WTC11 (cell line): ENCODE data around the gene LRRN3. TPM values are rescaled to one million over a fixed set of nuclear protein-coding genes. Genes with fewer than 3 reads are reported as not detected.

ENCODE experiments used
- ATAC-seq: fragments of 200-7000 bp; cut with Tn5 transposase; 2 replicates; pipeline ENCODE4 v1.10.0; 2021; ENCODE audit warnings: mild to moderate bottlenecking, moderate library complexity
- CTCF ChIA-PET: fragments of 300-600 bp; sonication (Branson Sonifier 250); formaldehyde crosslinking; loops from one replicate; lab custom pipeline; 2021; ENCODE audit warnings: antibody characterized with exemption; lab: Charles Lee
- POLR2A ChIA-PET: fragments of 350-600 bp; sonication (Branson Sonifier 250); formaldehyde crosslinking; loops from one replicate; lab custom pipeline; 2021; ENCODE audit warnings: antibody characterized with exemption; lab: Charles Lee
- DNase-seq: peaks from one replicate; pipeline ENCODE4 v3.0.0; 2021; ENCODE audit warnings: low spot score
- H3K27ac Mint-ChIP-seq: 2 replicates; pipeline ENCODE4 v1.8.0; 2021; ENCODE audit warnings: mixed read lengths
- H3K27me3 Mint-ChIP-seq: 2 replicates; pipeline ENCODE4 v1.8.0; 2021; ENCODE audit warnings: low read depth, mild to moderate bottlenecking, moderate library complexity, mixed read lengths
- H3K36me3 Mint-ChIP-seq: 2 replicates; pipeline ENCODE4 v1.8.0; 2021; ENCODE audit warnings: mixed read lengths
- H3K4me1 Mint-ChIP-seq: 2 replicates; pipeline ENCODE4 v1.8.0; 2022; ENCODE audit warnings: mixed read lengths
- H3K4me3 Mint-ChIP-seq: 2 replicates; pipeline ENCODE4 v1.8.0; 2021; ENCODE audit warnings: mild to moderate bottlenecking, moderate library complexity, mixed read lengths
- H3K9me3 Mint-ChIP-seq: 2 replicates; pipeline ENCODE4 v1.8.0; 2021; ENCODE audit warnings: mixed read lengths
- CBFB ChIP-seq: sonication (generic); formaldehyde crosslinking; IDR thresholded peaks from 2 replicates; pipeline ENCODE4 v1.8.1; 2022; ENCODE audit warnings: mild to moderate bottlenecking, low read depth, missing genetic modification reagents
- CREM ChIP-seq: sonication (generic); formaldehyde crosslinking; IDR thresholded peaks from 2 replicates; pipeline ENCODE4 v1.8.1; 2022; ENCODE audit warnings: mild to moderate bottlenecking, missing genetic modification reagents, moderate library complexity
- E2F1 ChIP-seq: sonication (generic); formaldehyde crosslinking; IDR thresholded peaks from 2 replicates; pipeline ENCODE4 v1.8.0; 2022; ENCODE audit warnings: mild to moderate bottlenecking, missing genetic modification reagents
- ESRRA ChIP-seq: sonication (generic); formaldehyde crosslinking; IDR thresholded peaks from 2 replicates; pipeline ENCODE4 v1.8.1; 2022; ENCODE audit warnings: mild to moderate bottlenecking, missing genetic modification reagents, borderline replicate concordance
- FOXK1 ChIP-seq: sonication (generic); formaldehyde crosslinking; IDR thresholded peaks from 2 replicates; pipeline ENCODE4 v1.8.0; 2022; ENCODE audit warnings: mild to moderate bottlenecking, moderate library complexity, missing genetic modification reagents
- HMGA2 ChIP-seq: fragments of 250-450 bp; sonication (Bioruptor Pico); IDR thresholded peaks from 2 replicates; pipeline ENCODE4 v1.4.0; 2021; ENCODE audit warnings: mild to moderate bottlenecking, moderate library complexity
- IRF1 ChIP-seq: sonication (generic); formaldehyde crosslinking; IDR thresholded peaks from 2 replicates; pipeline ENCODE4 v1.8.0; 2023; ENCODE audit warnings: missing genetic modification reagents
- NFYB ChIP-seq: sonication (generic); formaldehyde crosslinking; conservative IDR thresholded peaks from 2 replicates; pipeline ENCODE4 v1.8.0; 2022; ENCODE audit warnings: low read depth, missing genetic modification reagents
- NR1H2 ChIP-seq: sonication (generic); formaldehyde crosslinking; IDR thresholded peaks from 2 replicates; pipeline ENCODE4 v1.9.0; 2021; ENCODE audit warnings: mild to moderate bottlenecking, moderate library complexity, missing genetic modification reagents
- NR2C2 ChIP-seq: sonication (generic); formaldehyde crosslinking; IDR thresholded peaks from 2 replicates; pipeline ENCODE4 v1.8.0; 2022; ENCODE audit warnings: mild to moderate bottlenecking, missing genetic modification reagents
- SMAD4 ChIP-seq: sonication (generic); formaldehyde crosslinking; IDR thresholded peaks from 2 replicates; pipeline ENCODE4 v1.8.0; 2022; ENCODE audit warnings: mild to moderate bottlenecking, missing genetic modification reagents
- SOX15 ChIP-seq: fragments of 250-450 bp; sonication (Bioruptor Pico); IDR thresholded peaks from 2 replicates; pipeline ENCODE4 v1.9.0; 2021; ENCODE audit warnings: mild to moderate bottlenecking
- STAT6 ChIP-seq: sonication (generic); formaldehyde crosslinking; conservative IDR thresholded peaks from 2 replicates; pipeline ENCODE4 v1.8.1; 2023; ENCODE audit warnings: mild to moderate bottlenecking, low read depth, missing genetic modification reagents, moderate library complexity
- TEAD1 ChIP-seq: sonication (generic); formaldehyde crosslinking; IDR thresholded peaks from 2 replicates; pipeline ENCODE4 v1.8.0; 2022; ENCODE audit warnings: mild to moderate bottlenecking, missing genetic modification reagents
- ZNF121 ChIP-seq: sonication (generic); formaldehyde crosslinking; IDR thresholded peaks from 2 replicates; pipeline ENCODE4 v1.8.0; 2023; ENCODE audit warnings: missing genetic modification reagents
- ZNF232 ChIP-seq: sonication (generic); formaldehyde crosslinking; IDR thresholded peaks from 2 replicates; pipeline ENCODE4 v1.8.0; 2022; ENCODE audit warnings: mild to moderate bottlenecking, missing genetic modification reagents
- ZNF263 ChIP-seq: sonication (generic); formaldehyde crosslinking; IDR thresholded peaks from 2 replicates; pipeline ENCODE4 v1.8.1; 2022; ENCODE audit warnings: low read depth, mild to moderate bottlenecking, moderate library complexity, missing genetic modification reagents
- total RNA-seq: library from RNA; stranded (reverse); gene quantifications from 3 replicates; pipeline ENCODE4 v1.2.3, GENCODE V29; 2021
- TF ChIP-seq, protein P1 (sequence below): fragments of 200-600 bp; IDR thresholded peaks from 2 replicates; pipeline ENCODE4 v1.8.0; 2022; ENCODE audit warnings: antibody characterized with exemption
- TF ChIP-seq, protein P2 (sequence below): fragments of 250-450 bp; sonication (Bioruptor Pico); IDR thresholded peaks from 2 replicates; pipeline ENCODE4 v1.9.0; 2021; ENCODE audit warnings: mild to moderate bottlenecking
- TF ChIP-seq, protein P3 (sequence below): fragments of 250-450 bp; sonication (Bioruptor Pico); IDR thresholded peaks from 2 replicates; pipeline ENCODE4 v1.9.0; 2021; ENCODE audit warnings: mild to moderate bottlenecking

The LRRN3 gene
- total RNA-seq, 1 experiment from 2014 or later = 0.70 TPM

DNA sequence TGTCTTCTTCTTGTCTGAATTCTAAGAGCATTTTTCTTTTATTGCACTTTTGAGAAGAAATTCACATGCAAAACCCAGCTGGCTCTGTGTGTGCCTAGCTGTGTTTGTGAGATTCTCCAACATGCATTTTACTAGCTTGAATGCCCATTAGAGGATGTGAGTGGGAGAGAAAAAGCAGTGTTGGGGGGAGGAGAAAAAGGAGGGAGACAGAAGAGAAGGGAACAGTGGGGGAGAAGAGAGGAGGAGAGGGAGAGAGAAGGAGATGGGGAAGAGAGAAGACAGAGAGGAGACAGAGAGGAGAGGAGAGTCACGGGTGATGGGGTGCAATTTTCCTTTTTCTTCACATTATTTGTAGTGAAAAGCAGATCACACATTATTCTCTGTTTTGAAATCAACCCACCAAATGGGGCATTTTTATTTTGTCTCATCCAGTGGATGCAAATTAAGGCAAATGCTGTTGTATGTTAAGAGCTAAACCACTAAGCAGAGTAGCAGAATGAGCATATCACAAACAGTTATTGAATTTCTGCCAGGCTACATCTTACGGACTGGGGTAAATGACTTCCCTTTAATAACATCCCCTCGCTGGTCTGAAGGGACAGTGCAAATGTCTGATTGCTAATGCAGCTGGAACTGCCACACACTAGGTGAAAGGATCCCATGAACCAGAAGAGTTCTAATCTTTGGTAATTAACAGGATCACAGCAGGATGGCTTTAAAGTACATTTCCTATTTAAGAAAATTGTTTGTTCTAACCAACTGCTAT lies 849 bp downstream of the LRRN3 start (continued):
- TF ChIP-seq STAT6 (CRISPR knock-in tag) = no peak

GRCh38 chr7:111092406-111093236 lies 1.7 kb downstream of the LRRN3 start:
- no peak for DNase-seq
- ATAC-seq = no peak
- Mint-ChIP-seq H3K27me3 (peaks cover 13% of the 10 kb centered on the region), H3K4me3 (no peak overlapping the region), H3K9me3 (no peaks in the 10 kb centered on the region), H3K36me3 (no peaks in the 10 kb centered on the region), H3K4me1 (peaks cover 71% of the 10 kb centered on the region), H3K27ac (no peak overlapping the region)
- ChIA-PET CTCF (no interaction called here), POLR2A (no interaction called here)
- TF ChIP-seq ZNF121 (no peak), HMGA2 (no peak), IRF1 (no peak), CBFB (CRISPR knock-in tag) (no peak), NR1H2 (no peak), SMAD4 (CRISPR knock-in tag) (no peak), CREM (CRISPR knock-in tag) (no peak), ZNF263 (CRISPR knock-in tag) (no peak), ZNF232 (CRISPR knock-in tag) (no peak), NR2C2 (CRISPR knock-in tag) (no peak), NFYB (CRISPR knock-in tag) (no peak), E2F1 (CRISPR knock-in tag) (no peak), TEAD1 (no peak), FOXK1 (CRISPR knock-in tag) (no peak), SOX15 (CRISPR knock-in tag) (no peak), ESRRA (no peak)
- TF ChIP-seq, protein P1, sequence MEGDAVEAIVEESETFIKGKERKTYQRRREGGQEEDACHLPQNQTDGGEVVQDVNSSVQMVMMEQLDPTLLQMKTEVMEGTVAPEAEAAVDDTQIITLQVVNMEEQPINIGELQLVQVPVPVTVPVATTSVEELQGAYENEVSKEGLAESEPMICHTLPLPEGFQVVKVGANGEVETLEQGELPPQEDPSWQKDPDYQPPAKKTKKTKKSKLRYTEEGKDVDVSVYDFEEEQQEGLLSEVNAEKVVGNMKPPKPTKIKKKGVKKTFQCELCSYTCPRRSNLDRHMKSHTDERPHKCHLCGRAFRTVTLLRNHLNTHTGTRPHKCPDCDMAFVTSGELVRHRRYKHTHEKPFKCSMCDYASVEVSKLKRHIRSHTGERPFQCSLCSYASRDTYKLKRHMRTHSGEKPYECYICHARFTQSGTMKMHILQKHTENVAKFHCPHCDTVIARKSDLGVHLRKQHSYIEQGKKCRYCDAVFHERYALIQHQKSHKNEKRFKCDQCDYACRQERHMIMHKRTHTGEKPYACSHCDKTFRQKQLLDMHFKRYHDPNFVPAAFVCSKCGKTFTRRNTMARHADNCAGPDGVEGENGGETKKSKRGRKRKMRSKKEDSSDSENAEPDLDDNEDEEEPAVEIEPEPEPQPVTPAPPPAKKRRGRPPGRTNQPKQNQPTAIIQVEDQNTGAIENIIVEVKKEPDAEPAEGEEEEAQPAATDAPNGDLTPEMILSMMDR = no peak
- TF ChIP-seq, protein P2, sequence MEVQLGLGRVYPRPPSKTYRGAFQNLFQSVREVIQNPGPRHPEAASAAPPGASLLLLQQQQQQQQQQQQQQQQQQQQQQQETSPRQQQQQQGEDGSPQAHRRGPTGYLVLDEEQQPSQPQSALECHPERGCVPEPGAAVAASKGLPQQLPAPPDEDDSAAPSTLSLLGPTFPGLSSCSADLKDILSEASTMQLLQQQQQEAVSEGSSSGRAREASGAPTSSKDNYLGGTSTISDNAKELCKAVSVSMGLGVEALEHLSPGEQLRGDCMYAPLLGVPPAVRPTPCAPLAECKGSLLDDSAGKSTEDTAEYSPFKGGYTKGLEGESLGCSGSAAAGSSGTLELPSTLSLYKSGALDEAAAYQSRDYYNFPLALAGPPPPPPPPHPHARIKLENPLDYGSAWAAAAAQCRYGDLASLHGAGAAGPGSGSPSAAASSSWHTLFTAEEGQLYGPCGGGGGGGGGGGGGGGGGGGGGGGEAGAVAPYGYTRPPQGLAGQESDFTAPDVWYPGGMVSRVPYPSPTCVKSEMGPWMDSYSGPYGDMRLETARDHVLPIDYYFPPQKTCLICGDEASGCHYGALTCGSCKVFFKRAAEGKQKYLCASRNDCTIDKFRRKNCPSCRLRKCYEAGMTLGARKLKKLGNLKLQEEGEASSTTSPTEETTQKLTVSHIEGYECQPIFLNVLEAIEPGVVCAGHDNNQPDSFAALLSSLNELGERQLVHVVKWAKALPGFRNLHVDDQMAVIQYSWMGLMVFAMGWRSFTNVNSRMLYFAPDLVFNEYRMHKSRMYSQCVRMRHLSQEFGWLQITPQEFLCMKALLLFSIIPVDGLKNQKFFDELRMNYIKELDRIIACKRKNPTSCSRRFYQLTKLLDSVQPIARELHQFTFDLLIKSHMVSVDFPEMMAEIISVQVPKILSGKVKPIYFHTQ = no peak
- TF ChIP-seq, protein P3, sequence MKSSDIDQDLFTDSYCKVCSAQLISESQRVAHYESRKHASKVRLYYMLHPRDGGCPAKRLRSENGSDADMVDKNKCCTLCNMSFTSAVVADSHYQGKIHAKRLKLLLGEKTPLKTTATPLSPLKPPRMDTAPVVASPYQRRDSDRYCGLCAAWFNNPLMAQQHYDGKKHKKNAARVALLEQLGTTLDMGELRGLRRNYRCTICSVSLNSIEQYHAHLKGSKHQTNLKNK (CRISPR knock-in tag) = no peak
